Activated CD4-positive, CD25-positive, alpha-beta regulatory T cell (primary cell): ENCODE results near the gene TEX35.
A peak's percentile ranks its signal among the peaks of the same experiment; 100 is the strongest.
"Not testable (repeated sequence)": the region's sequence is repeated elsewhere in the genome, so short reads cannot be mapped to it uniquely, and the experiment has no call there.

Experiments used
- DNase-seq, 4 experiments: peaks; one replicate each; lab custom pipeline; 2025; lab: John Stamatoyannopoulos, UW

Gene TEX35

GRCh38 chr1:178541829-178542553 is 29.1 kb downstream of the TEX35 start:
- DNase-seq, result peak in 2 of 4 experiments; percentile 15

- peak; percentile 59 to 86 (median 78) for DNase-seq
These were observed 29.8 kb downstream of the TEX35 start for GRCh38 chr1:178542554-178543289.

- no peak for DNase-seq
These were observed 30.3 kb downstream of the TEX35 start for GRCh38 chr1:178543290-178543607.

DNA sequence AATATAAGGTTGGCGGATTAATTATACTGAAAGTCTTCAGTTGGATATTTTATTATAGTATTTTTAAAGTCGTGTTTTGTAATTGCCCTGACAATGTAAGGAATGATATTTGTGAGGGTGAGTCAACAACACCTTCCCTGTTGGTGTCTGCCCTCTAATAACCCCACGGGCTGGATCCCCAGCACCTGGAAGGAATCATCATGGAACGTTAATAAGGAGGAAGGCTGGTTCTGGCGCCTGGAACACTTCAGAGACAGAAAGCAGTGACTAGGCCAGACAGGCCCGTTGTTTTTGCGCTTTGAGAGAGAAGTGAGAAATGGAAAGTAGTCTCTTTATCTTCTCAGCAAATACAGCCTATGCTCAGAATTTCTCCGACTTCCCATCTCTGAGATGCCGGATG is 31.6 kb downstream of the TEX35 start:
- DNase-seq, result no peak

GRCh38 chr1:178548108-178548507 is 35.2 kb downstream of the TEX35 start:
- no peak for DNase-seq

DNA sequence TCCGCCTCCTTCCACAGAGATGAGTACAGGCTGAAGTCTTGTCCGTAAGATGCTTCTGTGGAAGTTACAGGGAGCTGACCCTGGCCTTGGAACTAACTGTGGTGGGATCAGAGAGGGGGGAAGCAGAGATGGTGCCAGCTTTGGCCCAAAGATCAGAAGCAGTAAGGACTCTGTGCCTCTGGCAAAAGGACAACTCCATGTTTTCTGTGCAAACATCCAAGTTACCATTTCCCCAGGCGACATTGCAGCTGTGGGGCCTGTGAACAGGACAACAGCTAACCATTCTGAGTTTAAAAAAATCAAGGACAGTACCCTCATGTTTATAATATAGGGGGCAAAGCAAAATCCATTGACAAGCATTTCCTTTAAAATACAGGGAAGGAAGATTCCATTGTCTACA is 38.4 kb downstream of the TEX35 start:
- no peak for DNase-seq

DNA sequence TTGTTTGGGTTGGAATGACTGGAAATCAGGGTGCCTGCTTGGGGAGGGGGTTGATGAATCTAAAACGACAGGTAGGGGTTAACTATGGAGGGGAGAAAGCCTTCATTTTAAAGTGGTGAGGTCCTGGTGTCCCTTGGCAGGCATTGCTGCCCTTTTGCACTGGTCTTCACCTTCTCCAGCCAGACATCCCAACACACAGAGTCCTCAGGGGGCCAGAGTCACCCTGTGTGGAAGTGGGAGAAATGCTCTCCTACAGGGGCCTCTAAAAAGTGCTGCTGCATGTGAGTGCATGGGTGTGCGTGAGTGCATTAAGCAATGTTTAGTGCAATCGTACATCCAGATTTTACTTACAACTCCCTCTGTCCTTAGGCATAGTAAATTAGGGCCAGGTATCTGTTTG is 39.0 kb downstream of the TEX35 start:
- DNase-seq, result no peak

GRCh38 chr1:178552856-178553255 is 39.9 kb downstream of the TEX35 start:
- DNase-seq, result no peak

DNA sequence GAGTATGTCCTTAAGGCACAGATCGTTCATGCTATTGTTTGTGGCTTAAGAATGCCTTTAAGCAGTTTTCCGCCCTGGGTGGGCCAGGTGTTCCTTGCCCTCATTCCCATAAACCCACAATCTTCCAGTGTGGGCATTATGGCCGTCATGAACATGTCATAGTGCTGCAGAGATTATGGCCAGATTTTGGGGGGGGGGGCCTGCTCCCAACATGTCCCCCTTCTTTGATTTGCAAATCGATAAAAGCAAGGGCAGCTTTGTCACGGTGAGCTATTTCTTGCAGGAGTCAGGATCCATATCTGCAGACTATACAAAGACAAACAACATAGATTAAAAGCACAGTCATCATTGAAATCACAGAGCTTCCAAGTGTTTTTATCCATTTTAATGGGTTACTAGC is 41.4 kb downstream of the TEX35 start:
- not testable (repeated sequence) for DNase-seq

DNA sequence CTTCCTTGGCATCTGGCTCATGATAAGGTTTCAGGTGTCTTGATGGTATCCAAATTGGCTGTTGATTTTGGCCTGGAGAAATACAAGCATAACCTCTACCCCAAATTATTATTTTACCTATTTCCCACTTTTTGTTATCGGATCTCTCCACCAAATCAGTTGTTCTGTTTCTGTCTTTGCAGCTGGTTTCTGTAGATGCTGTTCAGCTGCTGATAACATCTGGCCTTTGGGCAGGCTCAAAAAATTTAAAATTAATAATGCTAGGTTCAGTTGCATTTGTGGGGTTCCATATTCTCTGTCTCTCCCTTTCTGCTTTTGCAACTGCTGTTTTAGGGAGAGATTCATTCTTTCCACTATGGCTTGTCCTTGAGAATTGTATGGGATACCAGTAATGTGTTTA is 42.7 kb downstream of the TEX35 start:
- DNase-seq, result not testable (repeated sequence)

GRCh38 chr1:178558816-178559215 is 45.9 kb downstream of the TEX35 start:
- not testable (repeated sequence) for DNase-seq

GRCh38 chr1:178560871-178561376 is 48.0 kb downstream of the TEX35 start:
- no peak for DNase-seq

DNA sequence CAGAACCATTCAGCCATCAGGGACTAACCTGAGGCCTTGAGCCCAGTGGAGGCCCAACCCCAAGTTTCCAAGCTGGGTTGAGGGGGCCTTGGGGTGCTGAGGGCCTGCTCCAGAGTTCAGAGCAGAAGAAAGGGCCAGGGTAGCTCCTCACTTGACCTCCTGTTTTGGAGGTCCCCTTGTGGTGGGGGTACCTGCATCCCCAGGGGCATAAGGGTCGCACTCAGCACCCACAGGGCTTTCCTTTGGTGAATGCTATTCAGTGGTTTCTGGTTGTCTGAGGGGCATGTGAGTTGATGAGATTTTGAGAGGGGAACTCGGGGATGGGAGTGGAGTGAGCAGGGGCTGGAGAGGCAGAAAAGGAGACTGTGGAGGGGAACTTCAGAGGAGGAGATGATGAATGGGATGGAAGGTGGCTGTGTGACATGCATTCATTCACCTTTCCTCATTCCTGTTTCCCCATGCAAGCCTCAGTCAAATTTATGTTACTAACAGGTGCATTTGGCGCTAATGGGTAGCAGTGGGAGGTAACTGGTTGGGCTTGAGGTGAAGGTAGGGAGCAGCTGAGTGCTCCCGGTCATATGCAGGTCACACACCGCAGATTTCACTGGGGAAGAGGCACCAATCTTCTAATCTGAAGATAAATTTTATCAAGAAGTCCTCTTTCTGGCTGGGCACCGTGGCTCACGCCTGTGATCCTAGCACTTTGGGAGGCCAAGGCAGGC is 50.4 kb downstream of the TEX35 start:
- no peak for DNase-seq

GRCh38 chr1:178564086-178564782 is 51.3 kb downstream of the TEX35 start:
- no peak for DNase-seq

DNA sequence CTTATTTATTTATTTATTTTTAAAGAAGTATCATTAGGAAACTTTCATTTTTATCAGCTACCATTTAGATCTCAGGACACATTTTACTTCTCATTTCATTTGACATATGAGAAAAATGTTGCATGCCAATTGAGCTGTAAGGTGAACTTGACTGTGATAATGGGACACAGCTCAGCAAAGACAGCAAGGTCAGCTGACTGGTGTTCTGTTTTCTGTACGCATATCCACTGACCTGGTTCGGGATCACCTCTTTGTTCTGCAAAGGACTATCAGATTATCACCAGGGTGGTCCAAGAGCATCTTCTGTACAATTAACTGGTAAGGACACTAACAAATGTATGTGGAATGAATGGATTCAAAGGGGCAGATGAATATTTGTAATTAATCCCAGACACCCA is 51.9 kb downstream of the TEX35 start:
- no peak for DNase-seq

GRCh38 chr1:178565586-178565985 is 52.7 kb downstream of the TEX35 start:
- DNase-seq, result no peak

DNA sequence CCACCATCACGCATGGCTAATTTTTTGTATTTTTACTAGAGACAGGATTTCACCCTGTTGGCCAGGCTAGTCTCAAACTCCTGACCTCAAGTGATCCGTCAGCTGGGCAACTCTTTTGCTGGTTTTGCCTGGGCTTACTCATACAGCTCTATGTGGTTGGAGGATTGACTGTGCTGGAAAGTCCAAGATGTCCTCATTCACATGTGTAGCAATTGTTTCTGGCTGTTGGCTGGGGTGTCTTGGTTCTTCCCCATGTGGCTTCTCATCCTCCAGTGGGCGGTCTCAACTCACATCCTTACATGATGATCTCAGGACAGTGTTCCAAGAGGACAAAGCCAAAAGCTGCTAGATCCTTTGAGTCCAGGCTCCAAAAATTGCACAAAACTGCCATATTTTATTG is 53.3 kb downstream of the TEX35 start:
- DNase-seq, result no peak

DNA sequence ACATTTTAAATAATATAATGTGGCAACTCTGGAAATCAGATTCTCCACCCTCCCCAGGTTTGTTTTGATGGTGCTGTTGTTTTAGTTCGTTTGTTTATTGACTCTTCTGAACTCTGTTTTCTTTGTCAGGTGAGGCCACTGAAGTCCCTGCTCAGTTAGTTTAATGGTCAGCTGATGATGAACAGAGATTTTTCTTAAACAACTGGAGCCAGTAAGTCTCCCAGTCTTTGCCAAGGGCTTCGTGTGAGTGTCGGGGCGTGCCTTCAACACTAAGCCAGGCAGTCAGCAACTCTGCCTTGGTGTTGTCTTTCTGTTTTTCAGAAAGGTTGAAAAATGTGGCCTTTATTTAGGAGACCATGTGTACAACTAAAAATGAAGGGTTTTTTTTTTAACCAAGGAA is 58.9 kb downstream of the TEX35 start:
- DNase-seq, result no peak
